SK-N-SH treated with all-trans-retinoic acid at 6 μM for 48 hours (cell line): ENCODE results near the gene ACBD6.

Experiments used
- ATAC-seq: fragments of 200-7000 bp; cut with Tn5 transposase; 3 replicates; pipeline ENCODE4 v1.9.1; 2020; ENCODE audit warnings: mild to moderate bottlenecking, moderate library complexity
- ARNTL ChIP-seq: fragments of 450-650 bp; formaldehyde crosslinking; IDR thresholded peaks from 2 replicates; pipeline ENCODE4 v1.5.0; 2020; ENCODE audit warnings: low read depth, mild to moderate bottlenecking, moderate library complexity, borderline replicate concordance
- BACH2 ChIP-seq: fragments of 250-450 bp; sonication (Bioruptor Pico); IDR thresholded peaks from 2 replicates; pipeline ENCODE4 v1.9.0; 2021; ENCODE audit warnings: mild to moderate bottlenecking, borderline replicate concordance
- CSDC2 ChIP-seq: fragments of 250-450 bp; sonication (Bioruptor Pico); IDR thresholded peaks from 2 replicates; pipeline ENCODE4 v1.5.0; 2020; ENCODE audit warnings: mild to moderate bottlenecking, moderate library complexity
- ESRRG ChIP-seq: fragments of 250-450 bp; sonication (Bioruptor Pico); IDR thresholded peaks from 2 replicates; pipeline ENCODE4 v1.6.1; 2021; ENCODE audit warnings: mild to moderate bottlenecking
- GLIS3 ChIP-seq: fragments of 250-450 bp; sonication (Bioruptor Pico); IDR thresholded peaks from 2 replicates; pipeline ENCODE4 v1.5.0; 2020; ENCODE audit warnings: mild to moderate bottlenecking, moderate library complexity
- ISL1 ChIP-seq: fragments of 250-450 bp; sonication (Bioruptor Pico); IDR thresholded peaks from 2 replicates; pipeline ENCODE4 v2.1.2; 2022; ENCODE audit warnings: mild to moderate bottlenecking, moderate library complexity
- OSR1 ChIP-seq: fragments of 250-450 bp; sonication (Bioruptor Pico); IDR thresholded peaks from 2 replicates; pipeline ENCODE4 v1.8.0; 2022; ENCODE audit warnings: moderate library complexity, mild to moderate bottlenecking, inconsistent platforms
- PPARA ChIP-seq: fragments of 250-450 bp; sonication (Bioruptor Pico); IDR thresholded peaks from 2 replicates; pipeline ENCODE4 v1.5.0; 2020; ENCODE audit warnings: mild to moderate bottlenecking, borderline replicate concordance
- RARB ChIP-seq: fragments of 250-450 bp; sonication (Bioruptor Pico); IDR thresholded peaks from 2 replicates; pipeline ENCODE4 v1.8.0; 2021; ENCODE audit warnings: mild to moderate bottlenecking, moderate library complexity
- SNAI2 ChIP-seq: fragments of 250-450 bp; sonication (Bioruptor Pico); IDR thresholded peaks from 2 replicates; pipeline ENCODE4 v1.5.0; 2020; ENCODE audit warnings: mild to moderate bottlenecking, moderate library complexity
- TCF4 ChIP-seq: fragments of 250-450 bp; sonication (Bioruptor Pico); IDR thresholded peaks from 2 replicates; pipeline ENCODE4 v1.8.0; 2021; ENCODE audit warnings: mild to moderate bottlenecking, moderate library complexity, borderline replicate concordance
- TOX ChIP-seq: fragments of 250-450 bp; sonication (Bioruptor Pico); IDR thresholded peaks from 2 replicates; pipeline ENCODE4 v1.8.0; 2021; ENCODE audit warnings: mild to moderate bottlenecking, moderate library complexity, borderline replicate concordance
- ZC3H10 ChIP-seq: fragments of 250-450 bp; sonication (Bioruptor Pico); IDR thresholded peaks from 2 replicates; pipeline ENCODE4 v1.5.1; 2021; ENCODE audit warnings: mild to moderate bottlenecking, moderate library complexity
- ZFP3 ChIP-seq: fragments of 250-450 bp; sonication (Bioruptor Pico); IDR thresholded peaks from 2 replicates; pipeline ENCODE4 v1.5.0; 2020; ENCODE audit warnings: mild to moderate bottlenecking, moderate library complexity
- ZFP30 ChIP-seq: fragments of 450-650 bp; formaldehyde crosslinking; IDR thresholded peaks from 2 replicates; pipeline ENCODE4 v1.5.0; 2022; ENCODE audit warnings: mild to moderate bottlenecking, moderate library complexity
- ZNF565 ChIP-seq: fragments of 450-650 bp; formaldehyde crosslinking; conservative IDR thresholded peaks from 2 replicates; pipeline ENCODE4 v1.5.0; 2020; ENCODE audit warnings: low read depth, mild to moderate bottlenecking, moderate library complexity
- ZNF8 ChIP-seq: fragments of 450-650 bp; formaldehyde crosslinking; IDR thresholded peaks from 2 replicates; pipeline ENCODE4 v1.5.0; 2020; ENCODE audit warnings: mild to moderate bottlenecking, moderate library complexity
- TF ChIP-seq, protein P1 (sequence below): fragments of 250-450 bp; sonication (Bioruptor Pico); IDR thresholded peaks from 2 replicates; pipeline ENCODE4 v1.8.0; 2021; ENCODE audit warnings: low read depth, mild to moderate bottlenecking, moderate library complexity, borderline replicate concordance
- TF ChIP-seq, protein P2 (sequence below): fragments of 250-450 bp; sonication (Bioruptor Pico); IDR thresholded peaks from 2 replicates; pipeline ENCODE4 v1.5.1; 2020; ENCODE audit warnings: low read depth, mild to moderate bottlenecking, moderate library complexity
- TF ChIP-seq, protein P3 (sequence below): fragments of 250-450 bp; sonication (Bioruptor Pico); IDR thresholded peaks from 2 replicates; pipeline ENCODE4 v1.5.1; 2021; ENCODE audit warnings: mild to moderate bottlenecking, moderate library complexity
- TF ChIP-seq, protein P4 (sequence below): fragments of 250-450 bp; sonication (Bioruptor Pico); IDR thresholded peaks from 2 replicates; pipeline ENCODE4 v1.8.0; 2020; ENCODE audit warnings: mild to moderate bottlenecking, moderate library complexity, borderline replicate concordance

ACBD6 gene

DNA sequence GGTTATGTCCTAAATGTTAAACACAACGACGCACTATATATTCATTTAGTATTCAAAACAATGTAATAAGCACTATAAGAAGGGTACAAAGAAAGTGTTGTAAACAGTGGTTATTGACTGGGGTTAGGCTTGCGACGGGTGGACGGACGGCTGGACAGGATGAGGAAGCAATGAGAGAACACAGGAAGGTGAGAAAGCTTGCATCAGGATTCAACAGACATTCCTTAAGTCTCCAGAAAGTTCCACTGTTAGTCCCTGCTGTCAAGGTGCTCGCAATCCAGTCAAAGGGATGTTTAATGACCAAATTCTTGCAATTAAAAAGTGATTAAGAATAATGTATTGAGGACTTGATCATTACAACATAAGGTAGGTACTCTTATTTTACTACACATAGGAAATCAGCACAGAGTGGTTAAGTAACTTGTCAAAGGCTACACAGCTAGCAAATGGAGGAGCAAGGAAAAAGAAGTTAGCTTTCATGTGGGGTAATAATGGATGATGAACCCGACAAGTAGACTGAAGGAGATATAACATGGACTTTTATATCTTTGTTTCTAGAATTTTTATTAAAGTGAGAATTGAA is 994 bp upstream of the ACBD6 start:
- peak; percentile 2; the same call in 2 of the 3 replicates for ATAC-seq
- TF ChIP-seq, protein P1, sequence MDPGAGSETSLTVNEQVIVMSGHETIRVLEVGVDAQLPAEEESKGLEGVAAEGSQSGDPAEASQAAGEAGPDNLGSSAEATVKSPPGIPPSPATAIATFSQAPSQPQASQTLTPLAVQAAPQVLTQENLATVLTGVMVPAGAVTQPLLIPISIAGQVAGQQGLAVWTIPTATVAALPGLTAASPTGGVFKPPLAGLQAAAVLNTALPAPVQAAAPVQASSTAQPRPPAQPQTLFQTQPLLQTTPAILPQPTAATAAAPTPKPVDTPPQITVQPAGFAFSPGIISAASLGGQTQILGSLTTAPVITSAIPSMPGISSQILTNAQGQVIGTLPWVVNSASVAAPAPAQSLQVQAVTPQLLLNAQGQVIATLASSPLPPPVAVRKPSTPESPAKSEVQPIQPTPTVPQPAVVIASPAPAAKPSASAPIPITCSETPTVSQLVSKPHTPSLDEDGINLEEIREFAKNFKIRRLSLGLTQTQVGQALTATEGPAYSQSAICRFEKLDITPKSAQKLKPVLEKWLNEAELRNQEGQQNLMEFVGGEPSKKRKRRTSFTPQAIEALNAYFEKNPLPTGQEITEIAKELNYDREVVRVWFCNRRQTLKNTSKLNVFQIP: no peak
- TF ChIP-seq OSR1: no peak
- no peak for TF ChIP-seq ESRRG (CRISPR knock-in tag)
- TF ChIP-seq GLIS3 (CRISPR knock-in tag): no peak
- no peak for TF ChIP-seq TOX
- TF ChIP-seq ISL1: no peak
- TF ChIP-seq SNAI2 (CRISPR knock-in tag): no peak
- TF ChIP-seq RARB (CRISPR knock-in tag): no peak
- TF ChIP-seq ZC3H10 (CRISPR knock-in tag): no peak
- no peak for TF ChIP-seq ZNF565 (CRISPR knock-in tag)

DNA sequence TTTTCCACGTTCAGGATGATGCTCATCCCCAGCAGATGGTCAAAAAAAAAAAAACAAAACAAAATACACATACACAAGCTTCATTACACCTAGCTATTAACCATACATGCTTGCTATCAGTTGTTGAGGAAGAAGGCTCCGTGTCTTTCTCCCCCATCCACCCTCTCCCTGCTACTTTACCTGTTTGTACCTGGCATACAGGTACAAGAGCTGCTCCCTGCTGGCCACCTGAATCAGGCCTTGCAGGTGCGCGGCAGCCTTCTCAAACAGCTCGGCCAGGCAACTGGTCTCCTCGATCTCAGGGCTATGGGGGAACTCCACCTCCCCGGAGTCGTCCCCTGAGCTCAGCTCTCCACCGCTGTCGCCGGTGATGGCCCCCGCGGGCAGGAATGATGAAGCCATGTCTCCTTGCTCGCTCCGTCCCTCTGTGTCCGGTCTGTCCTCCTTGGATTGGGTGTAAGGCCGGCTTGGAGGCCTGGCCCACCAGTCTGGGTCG is 464 bp downstream of the ACBD6 start:
- TF ChIP-seq, protein P2, sequence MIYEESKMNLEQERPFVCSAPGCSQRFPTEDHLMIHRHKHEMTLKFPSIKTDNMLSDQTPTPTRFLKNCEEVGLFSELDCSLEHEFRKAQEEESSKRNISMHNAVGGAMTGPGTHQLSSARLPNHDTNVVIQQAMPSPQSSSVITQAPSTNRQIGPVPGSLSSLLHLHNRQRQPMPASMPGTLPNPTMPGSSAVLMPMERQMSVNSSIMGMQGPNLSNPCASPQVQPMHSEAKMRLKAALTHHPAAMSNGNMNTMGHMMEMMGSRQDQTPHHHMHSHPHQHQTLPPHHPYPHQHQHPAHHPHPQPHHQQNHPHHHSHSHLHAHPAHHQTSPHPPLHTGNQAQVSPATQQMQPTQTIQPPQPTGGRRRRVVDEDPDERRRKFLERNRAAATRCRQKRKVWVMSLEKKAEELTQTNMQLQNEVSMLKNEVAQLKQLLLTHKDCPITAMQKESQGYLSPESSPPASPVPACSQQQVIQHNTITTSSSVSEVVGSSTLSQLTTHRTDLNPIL: no peak
- TF ChIP-seq, protein P1: no peak
- no peak for TF ChIP-seq ISL1
- TF ChIP-seq ZFP3 (CRISPR knock-in tag): no peak
- no peak for TF ChIP-seq ESRRG (CRISPR knock-in tag)
- no peak for TF ChIP-seq ZNF8 (CRISPR knock-in tag)
- no peak for TF ChIP-seq RARB (CRISPR knock-in tag)
- no peak for TF ChIP-seq ZNF565 (CRISPR knock-in tag)
- ATAC-seq: no peak

DNA sequence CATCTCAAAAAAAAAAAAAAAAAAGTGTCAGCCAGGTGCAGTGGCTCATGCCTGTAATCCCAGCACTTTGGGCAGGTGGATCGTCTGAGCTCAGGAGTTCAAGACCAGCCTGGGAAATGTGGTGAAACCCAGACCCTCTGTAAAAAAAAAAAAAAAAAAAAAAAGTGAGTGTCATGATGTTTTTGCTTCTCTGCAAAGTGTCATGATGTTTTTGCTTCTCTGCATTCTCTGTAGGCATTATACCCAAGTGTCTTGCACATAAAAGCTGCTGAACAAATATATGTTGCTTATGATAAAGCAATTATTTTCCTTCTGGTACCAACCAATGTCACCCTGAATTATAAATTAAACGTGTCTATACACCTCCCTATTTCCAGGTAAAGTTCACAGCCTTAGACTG is 1.7 kb downstream of the ACBD6 start:
- no peak for ATAC-seq
- TF ChIP-seq ESRRG (CRISPR knock-in tag): no peak
- TF ChIP-seq ARNTL (CRISPR knock-in tag): no peak
- TF ChIP-seq ZC3H10 (CRISPR knock-in tag): no peak
- TF ChIP-seq, protein P1: no peak
- no peak for TF ChIP-seq TCF4
- TF ChIP-seq ZNF8 (CRISPR knock-in tag): no peak
- TF ChIP-seq ZFP30 (CRISPR knock-in tag): no peak
- no peak for TF ChIP-seq SNAI2 (CRISPR knock-in tag)
- no peak for TF ChIP-seq RARB (CRISPR knock-in tag)
- no peak for TF ChIP-seq BACH2
- TF ChIP-seq ISL1: no peak
- TF ChIP-seq PPARA: no peak
- TF ChIP-seq, protein P3, sequence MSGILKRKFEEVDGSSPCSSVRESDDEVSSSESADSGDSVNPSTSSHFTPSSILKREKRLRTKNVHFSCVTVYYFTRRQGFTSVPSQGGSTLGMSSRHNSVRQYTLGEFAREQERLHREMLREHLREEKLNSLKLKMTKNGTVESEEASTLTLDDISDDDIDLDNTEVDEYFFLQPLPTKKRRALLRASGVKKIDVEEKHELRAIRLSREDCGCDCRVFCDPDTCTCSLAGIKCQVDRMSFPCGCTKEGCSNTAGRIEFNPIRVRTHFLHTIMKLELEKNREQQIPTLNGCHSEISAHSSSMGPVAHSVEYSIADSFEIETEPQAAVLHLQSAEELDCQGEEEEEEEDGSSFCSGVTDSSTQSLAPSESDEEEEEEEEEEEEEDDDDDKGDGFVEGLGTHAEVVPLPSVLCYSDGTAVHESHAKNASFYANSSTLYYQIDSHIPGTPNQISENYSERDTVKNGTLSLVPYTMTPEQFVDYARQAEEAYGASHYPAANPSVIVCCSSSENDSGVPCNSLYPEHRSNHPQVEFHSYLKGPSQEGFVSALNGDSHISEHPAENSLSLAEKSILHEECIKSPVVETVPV (CRISPR knock-in tag): no peak
- TF ChIP-seq GLIS3 (CRISPR knock-in tag): no peak
- TF ChIP-seq, protein P4, sequence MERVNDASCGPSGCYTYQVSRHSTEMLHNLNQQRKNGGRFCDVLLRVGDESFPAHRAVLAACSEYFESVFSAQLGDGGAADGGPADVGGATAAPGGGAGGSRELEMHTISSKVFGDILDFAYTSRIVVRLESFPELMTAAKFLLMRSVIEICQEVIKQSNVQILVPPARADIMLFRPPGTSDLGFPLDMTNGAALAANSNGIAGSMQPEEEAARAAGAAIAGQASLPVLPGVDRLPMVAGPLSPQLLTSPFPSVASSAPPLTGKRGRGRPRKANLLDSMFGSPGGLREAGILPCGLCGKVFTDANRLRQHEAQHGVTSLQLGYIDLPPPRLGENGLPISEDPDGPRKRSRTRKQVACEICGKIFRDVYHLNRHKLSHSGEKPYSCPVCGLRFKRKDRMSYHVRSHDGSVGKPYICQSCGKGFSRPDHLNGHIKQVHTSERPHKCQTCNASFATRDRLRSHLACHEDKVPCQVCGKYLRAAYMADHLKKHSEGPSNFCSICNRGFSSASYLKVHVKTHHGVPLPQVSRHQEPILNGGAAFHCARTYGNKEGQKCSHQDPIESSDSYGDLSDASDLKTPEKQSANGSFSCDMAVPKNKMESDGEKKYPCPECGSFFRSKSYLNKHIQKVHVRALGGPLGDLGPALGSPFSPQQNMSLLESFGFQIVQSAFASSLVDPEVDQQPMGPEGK (CRISPR knock-in tag): no peak
- TF ChIP-seq ZNF565 (CRISPR knock-in tag): no peak
- TF ChIP-seq OSR1: no peak
- no peak for TF ChIP-seq CSDC2 (CRISPR knock-in tag)
- no peak for TF ChIP-seq TOX
